T follicular helper cell (primary cell): ENCODE measurements around the gene ZNF418.
"Not testable (repeated sequence)": the region's sequence is repeated elsewhere in the genome, so short reads cannot be mapped to it uniquely, and the experiment has no call there.

Experiments used
- DNase-seq: peaks from one replicate; pipeline ENCODE4 v3.0.0-alpha.2; 2020; ENCODE audit warnings: low read depth
- total RNA-seq, 2 experiments: gene quantifications; one replicate each; lab custom pipeline; 2026; lab: John Stamatoyannopoulos, UW

Gene ZNF418
- 3.6 to 8.8 reads per million in 2 experiments for total RNA-seq

DNA sequence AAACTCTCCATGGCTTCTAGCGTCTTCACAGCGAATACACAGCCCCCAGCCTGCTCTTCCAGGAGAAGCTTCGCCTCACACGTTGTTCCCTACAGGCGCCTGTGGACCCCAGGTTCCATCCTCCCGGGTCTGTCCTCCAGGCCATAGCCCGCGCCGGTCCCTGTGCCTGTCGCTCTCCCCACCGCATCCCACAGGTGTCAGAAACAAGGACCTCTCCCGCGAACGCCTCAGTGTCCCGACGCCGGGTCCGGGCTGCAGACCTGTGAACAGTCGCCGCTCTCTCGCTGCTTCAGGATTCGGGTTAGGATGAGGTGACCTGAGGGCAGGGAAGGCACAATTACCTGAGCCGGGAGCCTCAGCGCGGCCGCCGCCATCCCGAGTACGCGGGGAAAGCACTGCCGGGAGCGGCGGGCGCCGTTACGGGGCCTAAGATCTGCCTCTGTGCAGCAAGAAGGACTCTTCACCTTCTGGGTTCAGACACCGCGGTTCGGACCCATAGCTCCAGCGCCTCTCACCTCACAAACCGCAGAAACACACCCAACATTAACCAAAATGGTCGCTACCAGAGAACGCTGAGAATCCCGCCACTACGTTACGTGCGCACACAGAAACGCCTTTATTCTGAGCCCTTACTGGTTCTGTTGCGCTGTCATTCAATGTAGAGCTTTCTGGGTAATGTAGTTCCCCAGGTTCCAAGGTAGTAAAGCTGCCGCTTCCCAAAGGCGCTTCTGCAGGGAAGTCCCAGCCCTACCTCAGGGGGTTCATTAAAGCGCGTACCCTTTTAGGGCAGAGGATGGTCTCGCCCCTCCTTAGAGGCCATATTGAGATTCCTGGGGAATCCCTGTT, at the start of gene ZNF418:
ZNF418 (minus strand) TSS at position 583 of the 846 bp plus-strand sequence. CDS start 1,580 bp downstream, outside the sequence.
- DNase-seq, result peak; percentile 39

GRCh38 chr19:57978586-57979289, 43.5 kb upstream of the ZNF418 start:
- DNase-seq, result no peak

- no peak for DNase-seq
Observed at GRCh38 chr19:57974434-57974833, 39.2 kb upstream of the ZNF418 start, which contains the start of gene C19orf18. TSS of gene C19orf18 (minus strand) at chr19:57974534. CDS start at chr19:57974432, 102 bp downstream.

DNA sequence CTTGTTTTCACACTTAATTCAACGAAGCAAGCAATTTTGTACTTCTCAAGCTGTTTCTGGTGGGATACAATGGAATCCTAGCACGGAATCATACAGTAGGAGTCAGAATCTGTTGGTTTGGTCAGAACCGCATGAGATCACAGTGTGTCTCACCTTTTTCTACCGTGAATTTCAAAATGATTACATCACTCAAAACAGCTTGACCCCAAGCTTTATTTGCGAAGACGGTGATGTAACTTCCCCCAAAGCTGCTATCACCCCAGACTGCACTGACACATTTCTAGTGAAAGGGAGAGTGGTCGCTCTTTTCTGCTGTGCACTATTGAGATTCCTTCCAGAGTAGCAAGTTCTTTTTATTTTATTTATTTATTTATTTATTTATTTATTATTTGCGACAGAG, 29.6 kb upstream of the ZNF418 start:
- no peak for DNase-seq

GRCh38 chr19:57961785-57962184, 26.6 kb upstream of the ZNF418 start:
- DNase-seq, result no peak

DNA sequence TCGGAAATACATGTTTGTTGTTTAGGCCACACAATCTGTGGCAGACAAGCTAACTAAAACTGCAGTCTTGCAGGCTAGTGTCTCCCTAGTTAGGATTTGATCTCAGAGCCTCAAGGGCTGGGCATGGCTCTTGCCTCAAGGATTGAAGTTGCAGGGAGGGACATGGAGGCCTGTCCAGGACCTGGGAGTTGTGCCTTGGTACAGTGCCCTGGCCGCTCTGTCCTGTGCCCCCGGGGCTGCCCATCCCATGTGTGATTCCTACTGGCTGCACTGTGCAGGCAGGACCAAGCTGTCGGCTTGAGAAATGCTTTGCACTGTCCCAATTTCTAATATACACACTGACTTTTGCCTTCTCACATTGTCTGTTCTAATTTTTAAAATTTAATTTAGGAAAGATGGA, 19.8 kb upstream of the ZNF418 start:
- no peak for DNase-seq

GRCh38 chr19:57949702-57950101, 14.5 kb upstream of the ZNF418 start:
- DNase-seq, result no peak

GRCh38 chr19:57949296-57949695, 14.1 kb upstream of the ZNF418 start:
- no peak for DNase-seq

DNA sequence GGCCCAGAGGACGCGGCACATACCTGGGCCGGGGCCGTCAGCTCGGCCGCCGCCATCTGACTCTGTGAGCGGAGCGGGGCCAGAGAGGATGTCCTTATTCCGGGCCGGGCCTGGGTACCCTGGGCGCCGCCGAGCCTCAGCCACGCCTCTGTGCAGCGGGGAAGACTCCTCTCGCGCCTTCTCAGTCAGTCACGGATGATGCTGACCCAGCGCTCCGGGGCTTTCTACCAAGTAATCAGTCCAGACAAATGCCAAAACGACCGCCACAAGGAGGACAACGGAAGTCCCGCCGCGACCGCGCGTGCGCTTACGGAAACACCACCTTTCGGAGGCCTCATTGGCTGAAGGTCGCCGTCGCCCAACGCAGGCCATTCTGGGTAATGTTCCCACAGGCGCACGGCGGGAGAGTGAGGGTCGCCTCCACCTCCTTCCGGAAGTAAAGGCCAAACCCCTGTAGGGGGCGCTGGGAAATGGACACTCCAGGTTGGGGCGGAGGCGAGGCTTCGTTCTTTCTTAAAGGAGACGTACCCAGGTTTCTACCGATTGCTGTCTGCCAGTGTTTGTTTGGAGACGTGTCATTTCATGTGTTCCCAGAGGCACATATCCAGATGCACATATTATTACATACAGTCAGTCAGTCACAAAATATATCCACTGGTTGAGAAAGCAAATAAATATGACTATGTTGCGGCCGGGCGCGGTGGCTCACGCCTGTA, 12.4 kb upstream of the ZNF418 start, which contains the start of gene ZNF256:
ZNF256 (minus strand) TSS at position 288 of the 716 bp plus-strand sequence; CDS start at position 56, 232 bp downstream.
- DNase-seq, result peak; percentile 67

- DNase-seq, result no peak
Observed at GRCh38 chr19:57947088-57947418, 11.9 kb upstream of the ZNF418 start.

DNA sequence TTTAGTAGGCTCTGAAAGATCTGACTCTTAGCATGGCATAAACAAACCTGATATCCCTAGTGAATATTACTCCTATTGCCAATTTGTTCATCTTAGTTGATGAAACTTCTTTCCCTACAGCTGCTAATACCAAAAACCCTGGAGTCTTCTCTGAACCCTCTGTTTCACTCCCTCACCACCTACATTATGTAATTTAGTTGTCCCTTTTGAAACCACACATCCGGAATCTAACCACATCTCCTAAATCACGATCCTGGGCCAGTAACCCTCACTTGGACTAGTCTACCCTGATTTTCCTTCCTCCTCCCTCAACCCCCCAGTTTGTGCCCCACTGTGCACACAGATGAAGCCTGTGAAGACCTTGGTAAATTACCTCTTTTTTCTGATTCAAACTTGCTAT, 11.1 kb upstream of the ZNF418 start:
- no peak for DNase-seq

- no peak for DNase-seq
Observed at GRCh38 chr19:57941593-57941992, 6.4 kb upstream of the ZNF418 start.

- no peak for DNase-seq
Observed at GRCh38 chr19:57935731-57936130, 529 bp upstream of the ZNF418 start.

DNA sequence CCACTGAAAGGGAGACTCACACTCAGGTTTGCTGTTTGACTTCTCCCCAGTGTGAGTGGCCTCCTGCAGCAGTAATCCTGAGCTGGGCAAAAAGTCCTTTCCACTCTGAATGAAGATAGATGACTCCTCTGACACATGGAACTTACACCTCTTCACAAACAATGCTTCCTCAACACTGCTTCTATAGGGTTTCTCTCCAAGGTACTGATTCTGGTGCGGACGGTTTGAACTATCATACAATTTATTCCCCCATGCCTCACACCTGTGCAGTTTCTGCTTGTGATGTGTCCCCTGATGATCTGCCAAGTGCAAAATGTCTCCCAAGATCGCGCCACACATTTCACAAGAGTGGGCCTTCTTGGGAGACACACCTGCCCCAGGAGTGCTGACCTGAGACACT, 7.6 kb downstream of the ZNF418 start:
- DNase-seq, result no peak

DNA sequence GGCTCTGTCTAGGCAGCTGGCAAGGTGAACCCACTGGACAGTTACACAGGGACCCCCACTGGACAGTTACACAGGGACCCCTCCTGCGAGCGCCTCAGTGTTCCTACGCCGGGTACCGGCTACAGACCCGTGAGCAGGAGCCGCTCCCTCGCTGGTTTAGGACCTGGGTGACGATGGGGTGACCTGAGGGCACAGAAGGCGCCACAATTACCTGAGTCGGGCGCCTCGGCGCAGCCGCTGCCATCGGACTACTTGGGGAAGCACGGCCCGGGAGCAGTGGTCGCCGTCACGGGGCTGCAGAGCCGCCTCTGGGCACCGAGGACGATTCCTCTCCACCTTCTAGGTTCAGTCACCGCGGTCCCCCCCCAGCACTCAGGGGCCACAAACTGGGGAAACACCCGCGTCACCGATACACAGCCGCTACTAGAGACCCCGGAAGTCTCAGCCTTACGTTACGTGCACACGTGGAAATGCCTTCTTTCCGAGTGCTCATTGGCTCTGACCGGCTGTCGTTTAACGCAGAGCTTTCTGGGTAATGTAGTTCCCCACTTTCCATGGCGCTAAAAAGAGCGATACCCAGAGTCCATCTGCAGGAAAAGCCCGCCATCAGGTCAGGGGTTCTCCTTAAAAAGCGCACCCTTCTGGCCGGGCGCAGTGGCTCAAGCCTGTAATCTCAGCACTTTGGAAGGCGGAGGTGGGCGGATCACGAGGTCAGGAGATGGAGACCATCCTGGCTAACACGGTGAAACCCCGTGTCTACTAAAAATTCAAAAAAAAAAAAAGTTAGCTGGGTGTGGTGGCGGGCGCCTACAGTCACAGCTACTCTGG, 18.8 kb downstream of the ZNF418 start, which contains the start of gene ZNF417:
ZNF417 (minus strand) TSS at position 425 of the 828 bp plus-strand sequence; CDS start at position 244, 181 bp downstream.
- peak; percentile 87 for DNase-seq

- no peak for DNase-seq
Observed at GRCh38 chr19:57914531-57914930, 20.7 kb downstream of the ZNF418 start.

DNA sequence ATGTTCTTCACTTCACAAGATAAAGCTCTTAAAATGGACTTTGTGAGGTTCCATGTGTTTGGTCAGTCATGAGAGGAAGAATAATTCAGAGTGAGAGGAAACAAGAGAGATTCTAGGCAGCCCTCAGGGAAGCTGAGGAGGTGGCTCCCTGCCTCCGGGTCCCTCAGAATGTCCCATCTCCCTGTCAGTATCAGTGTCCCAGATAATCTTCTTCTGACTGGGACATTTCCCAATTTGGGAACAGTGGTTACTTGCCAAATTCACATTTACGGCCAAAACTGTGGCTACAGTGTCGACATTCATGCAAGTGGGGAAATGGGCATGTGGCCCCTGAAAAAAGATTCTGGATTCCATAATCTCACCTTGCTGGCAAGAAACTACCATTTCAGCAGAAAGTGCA, 27.8 kb downstream of the ZNF418 start:
- DNase-seq, result no peak

DNA sequence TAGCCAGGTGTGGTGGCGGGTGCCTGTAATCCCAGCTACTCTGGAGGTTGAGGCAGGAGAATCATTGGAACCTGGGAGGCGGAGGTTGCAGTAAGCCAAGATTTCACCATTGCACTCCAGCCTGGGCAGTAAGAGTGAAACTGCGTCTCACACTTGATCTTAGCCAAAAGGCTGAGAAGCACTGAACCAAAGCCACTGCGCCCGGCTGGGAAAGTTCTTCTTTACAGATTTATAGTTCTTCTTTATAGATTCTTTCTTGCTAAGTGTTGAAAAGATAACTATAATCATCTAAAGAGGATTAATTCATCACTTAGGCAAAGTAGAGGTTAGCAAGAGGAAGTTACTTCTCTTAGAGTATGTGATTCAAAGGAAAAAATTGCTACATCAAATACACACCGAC, 29.9 kb downstream of the ZNF418 start:
- DNase-seq, result no peak

- no peak for DNase-seq
Observed at GRCh38 chr19:57903618-57904184, 31.5 kb downstream of the ZNF418 start.

GRCh38 chr19:57900311-57900710, 34.9 kb downstream of the ZNF418 start:
- DNase-seq, result no peak

- DNase-seq, result not testable (repeated sequence)
Observed at GRCh38 chr19:57890706-57891105, 44.5 kb downstream of the ZNF418 start.
